SK-N-SH treated with all-trans-retinoic acid at 6 μM for 48 hours (cell line): ENCODE results near the gene TNS1.

Experiments used
- RARB ChIP-seq: fragments of 250-450 bp; sonication (Bioruptor Pico); IDR thresholded peaks from 2 replicates; pipeline ENCODE4 v1.8.0; 2021; ENCODE audit warnings: mild to moderate bottlenecking, moderate library complexity
- TOX ChIP-seq: fragments of 250-450 bp; sonication (Bioruptor Pico); IDR thresholded peaks from 2 replicates; pipeline ENCODE4 v1.8.0; 2021; ENCODE audit warnings: mild to moderate bottlenecking, moderate library complexity, borderline replicate concordance
- ZFP3 ChIP-seq: fragments of 250-450 bp; sonication (Bioruptor Pico); IDR thresholded peaks from 2 replicates; pipeline ENCODE4 v1.5.0; 2020; ENCODE audit warnings: mild to moderate bottlenecking, moderate library complexity
- ZNF70 ChIP-seq: fragments of 450-650 bp; formaldehyde crosslinking; IDR thresholded peaks from 2 replicates; pipeline ENCODE4 v1.5.0; 2020; ENCODE audit warnings: mild to moderate bottlenecking, moderate library complexity
- TF ChIP-seq, protein P1 (sequence below): fragments of 250-450 bp; sonication (Bioruptor Pico); IDR thresholded peaks from 2 replicates; pipeline ENCODE4 v1.5.1; 2020; ENCODE audit warnings: low read depth, mild to moderate bottlenecking, moderate library complexity
- TF ChIP-seq, protein P2 (sequence below): fragments of 250-450 bp; sonication (Bioruptor Pico); IDR thresholded peaks from 2 replicates; pipeline ENCODE4 v1.8.0; 2020; ENCODE audit warnings: mild to moderate bottlenecking, moderate library complexity, borderline replicate concordance

GRCh38 chr2:217933617-217933993 is 69.2 kb downstream of the TNS1 start:
- no peak for TF ChIP-seq ZFP3
- TF ChIP-seq, protein P1, sequence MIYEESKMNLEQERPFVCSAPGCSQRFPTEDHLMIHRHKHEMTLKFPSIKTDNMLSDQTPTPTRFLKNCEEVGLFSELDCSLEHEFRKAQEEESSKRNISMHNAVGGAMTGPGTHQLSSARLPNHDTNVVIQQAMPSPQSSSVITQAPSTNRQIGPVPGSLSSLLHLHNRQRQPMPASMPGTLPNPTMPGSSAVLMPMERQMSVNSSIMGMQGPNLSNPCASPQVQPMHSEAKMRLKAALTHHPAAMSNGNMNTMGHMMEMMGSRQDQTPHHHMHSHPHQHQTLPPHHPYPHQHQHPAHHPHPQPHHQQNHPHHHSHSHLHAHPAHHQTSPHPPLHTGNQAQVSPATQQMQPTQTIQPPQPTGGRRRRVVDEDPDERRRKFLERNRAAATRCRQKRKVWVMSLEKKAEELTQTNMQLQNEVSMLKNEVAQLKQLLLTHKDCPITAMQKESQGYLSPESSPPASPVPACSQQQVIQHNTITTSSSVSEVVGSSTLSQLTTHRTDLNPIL (CRISPR knock-in tag): no peak
- no peak for TF ChIP-seq TOX (CRISPR knock-in tag)
- TF ChIP-seq, protein P2, sequence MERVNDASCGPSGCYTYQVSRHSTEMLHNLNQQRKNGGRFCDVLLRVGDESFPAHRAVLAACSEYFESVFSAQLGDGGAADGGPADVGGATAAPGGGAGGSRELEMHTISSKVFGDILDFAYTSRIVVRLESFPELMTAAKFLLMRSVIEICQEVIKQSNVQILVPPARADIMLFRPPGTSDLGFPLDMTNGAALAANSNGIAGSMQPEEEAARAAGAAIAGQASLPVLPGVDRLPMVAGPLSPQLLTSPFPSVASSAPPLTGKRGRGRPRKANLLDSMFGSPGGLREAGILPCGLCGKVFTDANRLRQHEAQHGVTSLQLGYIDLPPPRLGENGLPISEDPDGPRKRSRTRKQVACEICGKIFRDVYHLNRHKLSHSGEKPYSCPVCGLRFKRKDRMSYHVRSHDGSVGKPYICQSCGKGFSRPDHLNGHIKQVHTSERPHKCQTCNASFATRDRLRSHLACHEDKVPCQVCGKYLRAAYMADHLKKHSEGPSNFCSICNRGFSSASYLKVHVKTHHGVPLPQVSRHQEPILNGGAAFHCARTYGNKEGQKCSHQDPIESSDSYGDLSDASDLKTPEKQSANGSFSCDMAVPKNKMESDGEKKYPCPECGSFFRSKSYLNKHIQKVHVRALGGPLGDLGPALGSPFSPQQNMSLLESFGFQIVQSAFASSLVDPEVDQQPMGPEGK (CRISPR knock-in tag): no peak
- TF ChIP-seq ZNF70 (CRISPR knock-in tag): no peak
- no peak for TF ChIP-seq RARB (CRISPR knock-in tag)
